Measurements from ENCODE around the gene ADO.

The ADO gene

GRCh38 chr10:62790019-62790555 is 14.4 kb upstream of the ADO start:
- in situ Hi-C loops (cut with MboI; ENCODE audit: low pct_unique_long_range_greater_than_20kb, low sequenced_read_pairs) = no loop called here
- no peak for DNase-seq

GRCh38 chr10:62790571-62790970 is 13.9 kb upstream of the ADO start:
- DNase-seq = no peak
- in situ Hi-C loops (cut with MboI; ENCODE audit: low pct_unique_long_range_greater_than_20kb, low sequenced_read_pairs) = no loop called here

GRCh38 chr10:62792261-62792660 is 12.3 kb upstream of the ADO start:
- in situ Hi-C loops (cut with MboI; ENCODE audit: low pct_unique_long_range_greater_than_20kb, low sequenced_read_pairs) = no loop called here
- no peak for DNase-seq

- DNase-seq = no peak
- in situ Hi-C loops (cut with MboI; ENCODE audit: low pct_unique_long_range_greater_than_20kb, low sequenced_read_pairs) = no loop called here
Observed at GRCh38 chr10:62794306-62794705, 10.2 kb upstream of the ADO start.

GRCh38 chr10:62795100-62795499 is 9.4 kb upstream of the ADO start:
- in situ Hi-C loops (cut with MboI; ENCODE audit: low pct_unique_long_range_greater_than_20kb, low sequenced_read_pairs) = no loop called here
- no peak for DNase-seq

- no peak for DNase-seq
- in situ Hi-C loops (cut with MboI; ENCODE audit: low pct_unique_long_range_greater_than_20kb, low sequenced_read_pairs) = no loop called here
Observed at GRCh38 chr10:62795762-62796161, 8.8 kb upstream of the ADO start.

- DNase-seq = no peak
- in situ Hi-C loops (cut with MboI; ENCODE audit: low pct_unique_long_range_greater_than_20kb, low sequenced_read_pairs) = no loop called here
Observed at GRCh38 chr10:62796896-62797295, 7.6 kb upstream of the ADO start.

- DNase-seq = no peak
- in situ Hi-C loops (cut with MboI; ENCODE audit: low pct_unique_long_range_greater_than_20kb, low sequenced_read_pairs) = no loop called here
Observed at GRCh38 chr10:62801871-62802270, 2.6 kb upstream of the ADO start.

- DNase-seq = no peak
- in situ Hi-C loops (cut with MboI; ENCODE audit: low pct_unique_long_range_greater_than_20kb, low sequenced_read_pairs) = no loop called here
Observed at GRCh38 chr10:62803724-62804355, 680 bp upstream of the ADO start.

- DNase-seq = no peak
- in situ Hi-C loops (cut with MboI; ENCODE audit: low pct_unique_long_range_greater_than_20kb, low sequenced_read_pairs) = no loop called here
Observed at GRCh38 chr10:62805231-62806099, 945 bp downstream of the ADO start.

- no peak for DNase-seq
- in situ Hi-C loops (cut with MboI; ENCODE audit: low pct_unique_long_range_greater_than_20kb, low sequenced_read_pairs) = no loop called here
Observed at GRCh38 chr10:62806251-62806650, 1.7 kb downstream of the ADO start.

GRCh38 chr10:62810156-62810902 is 5.8 kb downstream of the ADO start:
- DNase-seq = no peak
- in situ Hi-C loops (cut with MboI; ENCODE audit: low pct_unique_long_range_greater_than_20kb, low sequenced_read_pairs) = no loop called here

GRCh38 chr10:62811159-62811875 is 6.8 kb downstream of the ADO start:
- no peak for DNase-seq
- in situ Hi-C loops (cut with MboI; ENCODE audit: low pct_unique_long_range_greater_than_20kb, low sequenced_read_pairs) = no loop called here

GRCh38 chr10:62812672-62813439 is 8.3 kb downstream of the ADO start:
- DNase-seq = no peak
- in situ Hi-C loops (cut with MboI; ENCODE audit: low pct_unique_long_range_greater_than_20kb, low sequenced_read_pairs) = no loop called here

- in situ Hi-C loops (cut with MboI; ENCODE audit: low pct_unique_long_range_greater_than_20kb, low sequenced_read_pairs) = no loop called here
- no peak for DNase-seq
Observed at GRCh38 chr10:62813453-62813852, 8.9 kb downstream of the ADO start.

GRCh38 chr10:62813981-62814380 is 9.5 kb downstream of the ADO start:
- in situ Hi-C loops (cut with MboI; ENCODE audit: low pct_unique_long_range_greater_than_20kb, low sequenced_read_pairs) = no loop called here
- DNase-seq = no peak

- in situ Hi-C loops (cut with MboI; ENCODE audit: low pct_unique_long_range_greater_than_20kb, low sequenced_read_pairs) = no loop called here
Observed at GRCh38 chr10:62814756-62815380, 10.3 kb downstream of the ADO start.

GRCh38 chr10:62815381-62816075 is 11.0 kb downstream of the ADO start:
- no peak for DNase-seq
- in situ Hi-C loops (cut with MboI; ENCODE audit: low pct_unique_long_range_greater_than_20kb, low sequenced_read_pairs) = no loop called here

More at GRCh38 chr10:62814756-62815380, 10.3 kb downstream of the ADO start:
- DNase-seq = no peak

Measured in KBM-7 (cell line).